GM23248 (cell line): ENCODE results near the gene ZCCHC4.

ENCODE experiments used
- EZH2 ChIP-seq: fragments of 200-600 bp; sonication (generic); IDR thresholded peaks from 2 replicates; pipeline ENCODE4 v1.6.1; 2018; ENCODE audit warnings: antibody characterized with exemption, mild to moderate bottlenecking; ENCODE audit not compliant: insufficient read depth, poor library complexity, severe bottlenecking
- EZH2phosphoT487 ChIP-seq: fragments of 200-600 bp; sonication (generic); IDR thresholded peaks from 2 replicates; pipeline ENCODE4 v1.6.1; 2018; ENCODE audit warnings: antibody characterized with exemption, moderate library complexity, mild to moderate bottlenecking, low read depth; ENCODE audit not compliant: insufficient read depth

DNA sequence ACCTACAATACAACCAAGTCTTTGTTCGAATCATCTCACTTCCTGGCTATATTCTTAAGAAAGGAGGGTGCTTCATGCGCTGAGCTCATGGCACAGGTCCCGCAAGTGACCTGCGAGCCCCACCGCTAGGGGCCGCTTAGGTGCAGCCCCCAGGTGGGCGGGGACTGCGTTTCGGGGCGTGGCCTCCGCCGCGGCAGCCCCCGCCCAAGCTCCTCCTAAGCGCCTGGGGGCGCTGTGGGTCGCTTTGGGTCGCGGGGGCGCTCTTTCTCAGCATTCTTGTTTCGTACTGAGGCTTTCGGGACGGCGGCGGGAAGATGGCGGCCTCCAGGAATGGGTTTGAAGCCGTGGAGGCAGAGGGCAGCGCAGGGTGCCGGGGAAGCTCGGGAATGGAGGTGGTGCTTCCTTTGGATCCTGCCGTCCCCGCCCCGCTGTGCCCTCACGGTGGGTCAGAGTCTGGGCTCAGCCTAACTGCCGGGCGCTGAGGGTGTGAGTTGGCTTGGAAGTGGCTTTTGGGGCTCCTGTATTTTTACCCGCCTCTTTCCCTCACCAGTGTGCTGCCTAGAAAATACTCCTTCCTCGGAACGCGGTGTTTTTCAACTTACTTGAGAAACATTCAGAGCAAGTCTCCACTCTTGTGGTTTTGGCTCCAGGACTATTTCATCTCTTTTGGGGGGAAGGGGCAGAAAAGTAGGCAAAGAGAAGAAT lies at the start of gene ZCCHC4:
- TF ChIP-seq EZH2phosphoT487 (no peak), EZH2 (no peak)
